ENCODE measurements around the gene WDR12.
"Not testable (repeated sequence)": the region's sequence is repeated elsewhere in the genome, so short reads cannot be mapped to it uniquely, and the experiment has no call there.

The WDR12 gene

DNA sequence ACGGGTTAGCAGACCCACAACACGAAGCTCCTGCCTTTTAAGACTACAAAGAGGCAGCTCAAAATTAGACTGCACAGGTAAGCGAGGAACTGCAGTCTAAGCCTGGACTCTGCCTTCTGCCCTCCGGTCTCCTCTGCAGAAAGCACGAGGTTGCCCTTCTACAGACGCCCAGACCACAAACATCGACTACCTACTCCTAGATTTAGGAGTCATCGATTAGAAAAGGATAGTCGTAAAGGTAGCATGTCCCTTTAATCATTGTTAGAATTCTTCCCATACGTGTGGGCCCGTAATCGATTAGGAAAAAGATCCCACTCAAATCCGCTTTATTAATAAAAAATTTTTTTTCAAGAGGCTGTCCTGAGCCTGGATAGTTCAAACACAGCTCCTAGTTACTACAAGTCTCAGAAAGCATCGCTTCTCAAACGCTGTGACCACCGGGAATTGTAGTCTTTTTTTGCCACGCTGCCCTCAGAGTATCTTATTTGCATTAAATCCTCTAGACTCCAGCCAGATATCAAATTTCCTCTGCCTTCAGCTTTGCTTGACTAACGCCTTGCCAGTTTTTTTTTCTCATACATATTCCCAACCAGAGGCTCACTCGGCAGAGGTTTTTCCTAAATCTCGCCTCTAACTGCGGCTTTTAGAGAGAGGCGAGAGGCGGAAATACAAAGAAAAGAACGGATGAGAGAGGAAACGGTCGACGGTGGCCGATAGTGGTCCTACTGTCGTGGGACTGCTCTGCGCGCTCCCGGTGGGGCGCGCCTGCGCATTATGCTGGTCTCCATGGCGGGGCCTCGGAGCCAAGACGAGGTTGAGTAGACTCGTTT is at the start of gene WDR12, which contains the start of gene CARF:
WDR12 (minus strand) TSS at position 162 of the 830 bp plus-strand sequence. CDS start 197 bp downstream, outside the sequence.
CARF (plus strand) TSS at position 764 of the 830 bp plus-strand sequence. CDS start 29,628 bp downstream, outside the sequence.
- DNase-seq (ENCODE audit: low spot score), result peak; percentile 92

DNA sequence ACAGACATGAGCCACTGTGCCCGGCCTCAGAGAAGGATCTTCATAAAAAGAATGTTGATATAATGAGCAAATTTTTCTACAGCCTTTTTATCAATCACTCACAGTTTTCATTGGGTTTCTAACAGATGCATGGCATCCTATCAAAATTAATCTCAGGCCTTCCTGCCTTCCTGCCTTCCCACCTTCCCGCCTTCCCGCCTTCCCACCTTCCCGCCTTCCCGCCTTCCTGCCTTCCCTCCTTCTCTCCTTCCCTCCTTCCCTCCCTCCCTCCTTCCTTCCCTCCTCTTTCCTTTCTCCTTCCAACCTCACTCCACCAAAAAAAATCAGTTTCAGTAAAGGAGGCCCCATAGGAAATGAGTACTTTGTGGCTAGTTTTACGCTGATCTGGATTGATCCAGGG is 49.1 kb upstream of the WDR12 start:
- no peak for DNase-seq (ENCODE audit: low spot score)

DNA sequence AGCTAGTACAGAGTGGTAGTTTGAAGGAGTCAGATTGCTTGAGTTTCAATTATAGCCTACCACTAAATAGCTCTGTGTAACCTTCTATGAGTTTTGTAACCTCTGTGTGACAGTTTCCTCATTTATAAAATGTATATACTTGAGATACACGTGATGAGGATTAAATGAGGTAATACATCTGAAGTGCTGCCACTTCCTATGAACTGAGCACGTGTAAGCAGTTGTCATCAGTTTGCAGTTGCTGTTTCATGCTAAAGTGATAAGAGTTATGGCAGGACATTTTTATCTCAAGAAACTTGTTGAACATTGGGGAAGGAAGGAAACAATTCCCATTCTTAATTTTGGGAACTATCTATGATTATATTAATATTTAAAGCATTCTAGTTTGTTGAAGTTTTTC is 39.1 kb upstream of the WDR12 start:
- DNase-seq (ENCODE audit: low spot score), result no peak

DNA sequence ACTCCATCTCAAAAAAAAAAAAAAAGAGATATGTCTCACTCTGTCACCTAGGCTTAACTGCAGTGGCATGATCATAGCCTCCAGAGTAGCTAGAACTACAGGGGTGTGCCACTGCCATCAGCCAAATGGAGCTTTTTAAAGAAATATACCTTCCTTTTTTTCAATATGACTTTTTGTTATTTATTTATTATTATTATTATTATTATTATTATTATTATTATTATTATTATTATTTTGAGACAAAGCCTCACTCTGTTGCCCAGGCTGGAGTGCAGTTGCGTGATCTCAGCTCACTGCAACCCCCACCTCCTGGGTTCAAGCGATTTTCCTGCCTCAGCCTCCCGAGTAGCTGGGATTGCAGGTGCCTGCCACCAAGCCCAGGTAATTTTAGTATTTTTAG is 37.9 kb upstream of the WDR12 start:
- DNase-seq (ENCODE audit: low spot score), result not testable (repeated sequence)

DNA sequence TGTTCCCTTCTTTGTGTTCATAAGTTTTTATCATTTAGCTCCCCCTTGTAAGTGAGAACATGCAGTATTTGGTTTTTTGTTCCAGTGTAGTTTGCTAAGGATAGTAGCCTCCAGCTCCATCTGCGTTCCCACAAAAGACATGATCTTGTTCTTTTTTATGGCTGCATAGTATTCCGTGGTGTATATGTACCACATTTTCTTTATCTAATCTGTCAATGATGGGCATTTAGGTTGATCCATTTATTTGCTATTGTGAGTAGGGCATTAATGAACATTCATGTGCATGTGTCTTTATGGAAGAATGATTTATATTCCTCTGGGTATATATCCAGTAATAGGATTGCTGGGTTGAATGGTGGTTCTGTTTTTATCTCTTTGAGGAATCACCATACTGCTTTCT is 34.0 kb upstream of the WDR12 start:
- DNase-seq (ENCODE audit: low spot score), result no peak

DNA sequence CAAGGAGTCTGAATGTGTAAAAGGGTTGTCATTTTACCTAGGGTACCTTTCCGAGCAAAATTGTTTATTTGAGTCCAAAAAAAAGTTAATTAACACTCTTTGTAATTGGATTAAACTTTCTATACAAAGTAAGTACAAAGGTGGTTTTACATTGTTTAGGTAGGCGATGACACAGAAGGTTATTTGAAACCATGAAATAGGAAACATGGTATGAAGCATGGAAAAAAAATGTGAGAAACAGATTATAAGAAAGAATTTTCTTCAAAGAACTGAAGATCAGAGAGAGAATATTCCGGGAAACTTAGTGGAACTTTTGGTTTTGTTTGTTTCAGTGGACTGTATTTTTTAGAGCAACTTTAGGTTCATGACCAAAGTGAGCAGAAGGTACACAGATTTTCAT is 33.3 kb upstream of the WDR12 start:
- DNase-seq (ENCODE audit: low spot score), result no peak

DNA sequence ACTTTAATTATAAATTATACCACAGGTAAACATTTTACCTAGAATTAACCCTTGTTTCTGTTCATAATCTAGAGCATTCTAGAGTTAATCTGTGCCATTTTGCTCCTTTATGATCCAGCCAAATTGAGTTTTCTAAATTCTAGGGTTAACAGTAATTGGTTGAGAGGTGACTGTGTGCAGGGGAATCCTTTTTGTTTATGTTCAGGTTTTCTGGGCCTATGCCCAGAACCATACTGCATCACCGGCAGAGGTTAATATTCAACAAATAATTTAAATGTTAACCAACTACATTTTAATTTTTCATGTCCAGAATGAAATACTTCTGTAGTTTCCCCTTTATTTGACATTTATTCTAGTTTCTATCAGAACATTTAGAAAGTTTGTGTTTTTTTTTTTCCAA is 32.9 kb upstream of the WDR12 start:
- no peak for DNase-seq (ENCODE audit: low spot score)

DNA sequence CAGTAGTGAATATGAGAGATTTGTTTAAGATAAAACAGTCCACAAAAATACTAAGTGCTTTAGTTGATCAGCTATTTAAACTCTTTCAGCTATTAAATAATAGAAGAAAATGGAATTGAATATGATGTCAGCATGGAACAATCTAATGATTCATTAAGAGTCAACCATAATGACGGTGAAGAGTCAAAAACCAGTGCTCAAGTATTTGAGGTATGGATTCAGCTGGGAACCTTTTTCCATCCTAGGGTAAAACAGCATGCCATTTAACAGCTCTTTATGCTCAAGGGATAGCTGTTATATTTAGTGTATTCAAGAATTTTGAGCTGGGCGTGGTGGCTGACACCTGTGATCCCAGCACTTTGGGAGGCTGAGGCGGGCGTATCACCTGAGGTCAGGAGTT is 30.3 kb upstream of the WDR12 start:
- no peak for DNase-seq (ENCODE audit: low spot score)

DNA sequence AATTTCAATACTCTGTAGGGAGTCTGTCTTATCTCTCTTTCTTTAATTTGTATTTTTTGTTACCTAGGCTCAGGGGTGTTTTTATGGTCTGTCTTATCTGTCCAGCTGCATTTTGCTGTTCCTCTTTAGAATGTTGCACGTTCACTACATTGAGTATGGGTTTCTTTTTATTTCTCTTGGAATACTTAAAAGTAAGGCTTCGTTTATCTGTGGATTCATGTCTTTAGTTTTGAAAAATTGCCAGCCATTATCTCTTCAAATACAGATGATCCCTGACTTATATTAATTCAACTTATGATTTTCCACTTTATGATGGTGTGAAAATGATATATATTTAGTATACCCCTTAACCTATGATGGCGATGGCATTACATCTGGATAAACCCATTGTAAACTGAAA is 27.5 kb upstream of the WDR12 start:
- DNase-seq (ENCODE audit: low spot score), result no peak

DNA sequence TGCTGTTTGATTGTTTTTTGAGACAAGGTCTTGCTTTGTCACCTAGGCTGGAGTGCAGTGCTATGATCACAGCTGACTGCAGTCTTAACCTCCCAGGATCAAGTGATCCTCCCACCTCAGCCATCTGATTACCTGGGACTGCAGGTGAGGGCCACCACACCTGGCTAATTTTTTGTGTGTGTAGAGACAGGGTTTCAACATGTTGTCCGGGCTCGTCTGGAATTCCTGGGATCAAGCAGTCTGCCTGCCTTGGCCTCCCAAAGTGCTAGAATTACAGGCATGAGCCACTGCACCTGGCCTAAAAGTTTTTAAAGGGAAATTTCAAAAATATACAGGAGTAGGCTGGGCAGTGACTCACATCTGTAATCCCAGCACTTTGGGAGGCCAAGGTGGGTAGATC is 23.0 kb upstream of the WDR12 start:
- DNase-seq (ENCODE audit: low spot score), result no peak

DNA sequence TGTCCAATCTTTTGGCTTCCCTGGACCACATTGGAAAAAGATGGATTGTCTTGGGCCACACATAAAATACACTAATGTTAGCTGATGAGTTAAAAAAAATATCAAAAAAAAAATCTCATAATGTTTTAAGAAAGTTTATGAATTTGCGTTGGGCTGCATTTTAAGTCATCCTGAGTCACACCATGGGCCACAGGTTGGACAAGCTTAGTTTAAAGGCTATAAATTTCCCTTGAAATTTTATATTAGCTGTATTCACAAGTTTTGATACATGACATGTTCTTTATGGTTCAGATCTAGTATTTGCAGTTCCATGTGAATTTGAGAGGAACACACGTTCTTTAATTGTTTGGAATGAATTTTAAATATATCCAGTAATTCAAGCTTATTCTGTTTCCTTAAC is 22.5 kb upstream of the WDR12 start:
- no peak for DNase-seq (ENCODE audit: low spot score)

DNA sequence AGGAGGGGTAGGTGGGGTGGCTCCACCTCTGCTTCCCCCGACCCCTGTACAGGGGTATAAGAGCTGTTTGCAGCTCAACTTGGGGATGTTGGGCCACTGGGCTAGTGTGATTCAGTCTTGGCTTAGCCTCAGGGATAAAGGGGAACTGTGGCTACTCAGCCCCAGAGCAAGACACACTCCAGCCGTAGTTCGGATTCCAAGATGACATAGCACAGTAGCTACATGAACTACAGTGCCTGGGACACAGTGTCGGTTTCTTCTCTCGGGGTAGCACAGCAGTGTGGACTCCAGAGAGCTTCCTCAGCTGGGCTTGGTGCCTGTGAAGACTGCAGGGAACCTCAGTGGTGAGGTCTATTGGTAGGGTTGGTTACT is 21.7 kb upstream of the WDR12 start:
- no peak for DNase-seq (ENCODE audit: low spot score)

DNA sequence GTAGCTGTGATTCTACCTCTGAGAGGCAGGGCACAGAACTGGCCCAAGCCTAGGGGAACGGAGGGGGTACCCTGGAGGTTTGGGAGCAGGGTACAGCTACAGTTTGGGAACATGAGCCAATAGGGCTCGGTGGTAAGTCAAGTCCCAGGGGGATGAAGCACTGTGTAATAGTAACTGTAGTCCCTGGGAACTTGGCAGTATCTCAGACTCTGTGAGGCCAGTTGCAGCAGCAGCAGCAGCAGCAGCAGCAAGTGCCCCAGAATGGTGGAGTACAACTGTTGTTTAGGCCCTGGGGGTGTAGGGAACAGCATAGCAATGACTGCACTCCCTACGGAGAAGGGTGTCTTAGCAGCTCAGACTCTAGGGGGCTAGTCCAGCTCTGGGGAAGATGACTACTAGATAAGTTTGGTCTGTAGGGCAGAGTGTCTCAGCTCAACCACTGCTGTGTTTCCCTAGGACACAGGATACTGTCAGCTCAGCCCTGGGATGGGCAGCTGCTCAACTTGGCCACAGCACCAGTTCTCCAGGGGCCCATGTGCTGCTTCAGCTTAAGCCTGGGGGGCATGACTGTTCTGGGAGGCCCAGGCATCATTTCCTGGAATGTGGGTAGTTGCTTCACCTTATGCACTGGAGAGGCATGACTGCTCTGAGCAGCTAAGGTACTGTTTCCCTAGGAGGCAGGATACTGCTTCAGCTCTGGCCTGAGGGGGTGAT is 21.1 kb upstream of the WDR12 start:
- no peak for DNase-seq (ENCODE audit: low spot score)

DNA sequence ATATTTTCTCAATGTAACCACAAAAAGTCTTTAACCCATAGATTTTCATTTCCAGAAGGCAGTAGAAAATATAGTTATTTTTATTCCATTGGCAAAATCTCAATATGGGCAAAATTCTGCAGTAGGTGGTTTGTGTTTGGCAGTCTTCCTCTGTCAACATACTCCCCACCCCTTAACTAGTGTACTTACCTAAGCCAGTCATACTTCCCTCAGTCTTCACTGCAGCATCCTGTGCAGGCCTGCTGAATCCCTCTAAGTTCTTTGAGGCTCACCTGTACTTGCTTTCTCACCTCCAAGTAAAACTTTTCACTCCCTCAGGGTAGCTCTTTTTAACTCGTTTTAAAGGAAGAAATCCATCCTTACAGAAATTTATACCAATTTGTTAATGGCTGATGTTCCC is 7.4 kb upstream of the WDR12 start:
- no peak for DNase-seq (ENCODE audit: low spot score)

DNA sequence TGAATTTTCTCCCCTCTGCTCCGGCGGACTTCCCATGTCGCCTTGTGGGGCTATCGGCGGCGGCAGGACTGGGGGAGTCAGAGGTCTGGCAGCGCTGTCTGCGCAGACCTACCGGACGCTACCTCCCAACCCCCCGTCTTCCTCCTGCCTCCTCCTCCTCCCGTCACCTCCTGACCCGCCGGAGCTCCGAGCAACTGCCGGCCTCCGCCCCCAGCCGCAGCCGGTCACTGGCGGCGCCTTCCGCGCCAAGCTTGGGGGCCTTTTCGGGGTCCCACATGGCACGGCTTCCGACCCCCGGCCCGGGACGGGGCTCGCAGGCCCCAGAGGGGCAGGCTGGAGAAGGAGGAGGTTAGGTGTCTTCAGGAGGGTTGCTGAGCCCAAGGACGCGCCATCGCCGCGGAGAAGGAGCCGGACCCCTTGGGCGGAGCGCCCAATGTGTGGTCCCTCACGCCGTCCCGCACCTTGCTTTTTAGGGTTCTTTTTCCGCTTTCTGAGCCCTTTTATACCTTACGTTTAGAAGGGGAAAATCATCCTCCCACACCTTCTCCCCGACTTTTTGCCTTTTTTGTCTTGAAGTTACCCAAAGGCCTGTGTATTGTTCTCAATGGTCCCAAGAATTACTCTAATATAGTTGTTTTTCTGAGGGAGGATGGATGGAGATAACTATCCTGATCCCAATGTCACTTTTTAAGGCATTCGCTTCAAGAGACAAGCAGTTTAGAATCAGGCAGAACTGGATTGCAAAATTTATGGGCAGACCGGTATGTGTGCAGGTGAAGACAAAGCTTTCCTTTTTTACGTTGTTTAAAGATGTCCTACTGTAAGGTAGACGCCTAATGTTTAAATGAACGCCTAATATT is 1.1 kb upstream of the WDR12 start:
- not testable (repeated sequence) for DNase-seq (ENCODE audit: low spot score)

DNA sequence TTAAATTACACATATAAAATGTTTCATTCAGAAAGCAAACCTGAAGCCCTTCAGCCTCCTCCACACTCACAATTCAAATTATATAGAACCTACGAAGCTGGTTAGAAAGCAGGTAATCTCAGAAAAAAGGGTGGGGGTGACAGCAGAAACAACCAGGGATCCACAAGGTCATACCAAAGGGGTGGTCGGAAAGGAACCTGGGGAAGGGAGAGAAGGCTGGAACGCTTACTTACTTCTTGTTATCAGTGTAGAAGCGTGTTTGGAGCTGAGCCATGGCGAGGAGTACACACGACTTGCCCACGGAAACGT is 316 bp downstream of the WDR12 start:
- no peak for DNase-seq (ENCODE audit: low spot score)

DNA sequence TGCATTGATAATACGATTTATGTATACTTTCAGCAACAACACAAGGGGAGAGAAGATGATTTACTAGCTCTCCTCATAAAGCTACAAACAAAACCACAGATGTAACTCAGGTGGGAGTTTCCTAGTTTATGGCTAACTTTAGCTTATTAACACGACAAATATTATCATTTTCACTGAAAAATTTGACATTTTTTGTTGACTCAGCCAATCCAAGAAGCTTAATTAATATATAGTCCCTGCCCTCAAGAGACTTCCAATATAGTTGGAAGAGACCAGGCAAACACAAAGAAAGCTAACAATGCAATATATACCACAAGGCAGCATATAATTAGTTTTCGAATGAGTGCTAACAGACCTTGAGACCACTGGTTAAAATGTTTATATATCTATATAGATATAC is 775 bp downstream of the WDR12 start:
- no peak for DNase-seq (ENCODE audit: low spot score)

DNA sequence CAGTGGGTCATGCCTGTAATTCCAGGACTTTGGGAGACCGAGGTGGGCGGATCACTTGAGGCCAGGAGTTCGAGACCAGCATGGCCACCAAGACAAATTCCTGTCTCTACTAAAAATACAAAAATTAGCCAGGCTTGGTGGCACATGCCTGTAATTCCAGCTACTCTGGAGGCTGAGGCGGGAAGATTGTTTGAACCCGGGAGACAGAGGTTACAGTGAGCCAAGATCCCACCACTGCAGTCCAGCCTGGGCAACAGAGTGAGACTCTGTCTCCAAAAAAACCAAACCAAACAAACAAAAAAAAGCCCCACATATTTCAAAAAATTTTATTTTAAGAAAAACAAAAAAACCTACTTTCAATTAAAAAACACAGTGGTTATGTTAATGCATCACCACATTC is 1.2 kb downstream of the WDR12 start:
- DNase-seq (ENCODE audit: low spot score), result not testable (repeated sequence)

DNA sequence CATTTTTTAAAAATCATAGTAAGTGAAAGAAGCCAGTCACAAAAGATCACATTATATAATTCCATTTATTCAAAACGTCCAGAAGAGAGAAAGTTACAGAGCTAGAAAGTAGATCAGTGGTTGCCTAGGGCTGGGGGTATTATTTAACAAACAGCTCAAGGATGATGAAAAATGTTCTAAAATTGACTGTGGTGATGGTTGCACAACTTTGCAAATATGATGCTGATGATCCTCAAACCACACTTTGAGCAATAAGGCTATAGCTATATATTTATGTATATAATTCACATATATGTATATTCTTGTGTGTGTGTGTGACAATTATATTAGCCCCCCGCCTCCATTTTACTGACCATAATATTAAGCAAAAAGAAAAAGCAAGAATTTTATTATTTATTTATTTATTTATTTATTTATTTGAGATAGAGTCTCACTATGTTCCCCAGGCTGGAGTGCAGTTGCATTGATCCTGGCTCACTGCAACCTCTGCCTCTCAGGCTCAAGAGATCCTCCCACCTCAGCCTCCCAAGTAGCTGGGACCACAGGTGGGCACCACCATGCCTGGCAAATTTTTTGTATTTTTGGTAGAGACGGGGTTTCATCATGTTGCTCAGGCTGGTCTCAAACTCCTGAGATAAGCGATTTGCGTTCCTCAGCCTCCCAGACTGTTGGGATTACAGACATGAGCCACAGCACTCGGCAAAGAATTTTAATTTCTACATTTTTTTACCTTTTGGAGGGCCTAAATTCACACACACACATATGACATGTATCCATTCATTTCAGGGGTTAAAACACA is 1.9 kb downstream of the WDR12 start:
- no peak for DNase-seq (ENCODE audit: low spot score)

DNA sequence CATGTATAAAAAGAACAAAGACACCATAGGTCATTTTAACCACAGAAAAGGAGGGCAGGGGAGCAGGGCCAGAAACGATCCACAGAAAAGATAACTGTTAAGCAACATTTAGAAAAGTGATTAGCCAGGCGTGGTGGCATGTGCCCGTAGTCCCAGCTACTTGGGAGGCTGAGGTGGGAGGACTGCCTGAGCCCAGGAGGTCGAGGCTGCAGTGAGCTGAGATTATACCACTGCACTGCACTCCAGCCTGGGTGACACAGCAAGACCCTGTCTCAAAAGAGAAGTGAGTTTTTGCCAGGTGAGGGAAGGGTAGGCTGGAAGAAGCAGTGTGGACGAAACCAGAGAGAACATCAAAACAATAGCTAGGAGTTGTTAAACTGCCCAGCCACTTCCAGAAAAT is 3.3 kb downstream of the WDR12 start:
- no peak for DNase-seq (ENCODE audit: low spot score)

DNA sequence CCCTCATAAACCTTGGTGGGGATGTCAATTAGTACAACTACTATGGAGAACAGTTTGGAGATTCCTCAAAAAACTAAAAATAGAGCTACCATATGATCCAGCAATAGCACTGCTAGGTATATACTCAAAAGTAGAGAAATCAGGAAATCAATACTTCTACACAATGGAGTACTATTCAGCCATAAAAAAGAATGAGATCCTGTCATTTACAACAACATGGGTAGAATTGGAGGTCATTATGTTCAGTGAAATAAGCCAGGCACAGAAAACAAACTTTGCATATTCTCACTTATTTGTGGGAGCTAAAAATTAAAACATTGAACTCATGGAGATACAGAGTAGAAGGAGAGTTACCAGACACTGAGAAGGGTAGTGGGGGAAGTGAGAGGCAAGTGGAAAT is 6.0 kb downstream of the WDR12 start:
- DNase-seq (ENCODE audit: low spot score), result not testable (repeated sequence)

DNA sequence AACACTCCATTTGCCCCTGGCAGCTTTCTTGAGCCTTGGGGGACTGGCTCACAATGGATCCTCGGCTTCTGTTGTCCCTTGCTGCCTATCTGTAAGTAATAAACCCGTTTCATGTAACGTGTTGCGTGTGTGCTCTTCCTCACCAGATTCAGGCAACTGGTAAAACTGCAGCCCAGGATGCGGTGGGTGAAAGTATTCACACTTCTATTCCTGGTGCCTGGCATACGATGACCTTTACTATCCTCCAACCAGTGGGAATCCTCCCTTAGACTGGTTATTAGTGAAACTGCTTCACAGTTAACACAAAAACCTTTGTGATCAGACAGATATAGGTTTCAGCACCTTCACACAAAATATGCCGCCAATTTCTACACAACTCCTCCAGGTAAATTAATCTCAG is 26.3 kb downstream of the WDR12 start:
- no peak for DNase-seq (ENCODE audit: low spot score)

Measured in CD4-positive, alpha-beta T cell treated with Interleukin-2 at 100 ng/mL for 4 hours (primary cell).